GM12878 (cell line): ENCODE measurements around the gene UNKL. TPM values are rescaled to one million over a fixed set of nuclear protein-coding genes. Genes with fewer than 3 reads are reported as not detected.

Experiments used
- ATAC-seq: fragments of 200-7000 bp; cut with Tn5 transposase; 3 replicates; pipeline ENCODE4 v1.9.1; 2020; ENCODE audit warnings: mild to moderate bottlenecking, moderate library complexity
- BruUV-seq: library from RNA; stranded (reverse); fragments of 400-500 nt; replicated peaks from 2 replicates; lab custom pipeline; 2021; lab: Mats Ljungman, UMichigan
- CTCF ChIA-PET: fragments of 300-600 bp; sonication (Branson Sonifier 250); formaldehyde crosslinking; extraction: SDS; loops from one replicate; lab custom pipeline; 2021; ENCODE audit warnings: inconsistent platforms; lab: Yijun Ruan, JAX
- POLR2A ChIA-PET: fragments of 350-600 bp; formaldehyde crosslinking; extraction: SDS; loops from one replicate; lab custom pipeline; 2021; ENCODE audit warnings: inconsistent platforms; lab: Charles Lee
- RAD21 ChIA-PET: fragments of 300-600 bp; sonication (Branson Sonifier 250); formaldehyde crosslinking; loops from one replicate; lab custom pipeline; 2023; ENCODE audit warnings: antibody characterized with exemption; ENCODE audit not compliant: unreplicated experiment; lab: Charles Lee
- SMC1A ChIA-PET: fragments of 300-600 bp; sonication (Branson Sonifier 250); formaldehyde crosslinking; loops from one replicate; lab custom pipeline; 2023; ENCODE audit not compliant: unreplicated experiment, uncharacterized antibody; lab: Charles Lee
- DNase-seq: peaks from one replicate; pipeline ENCODE4 v3.0.0-alpha.2; 2011; ENCODE audit warnings: low read depth, low spot score
- FAIRE-seq: peaks from 3 replicates; lab custom pipeline; 2011; peaks lifted over from hg19 to GRCh38; lab: Jason Lieb, UNC
- H2AFZ ChIP-seq: 2 replicates; pipeline ENCODE4 v1.6.0; 2011; ENCODE audit warnings: low read depth, low read length, control low read depth; ENCODE audit not compliant: control insufficient read depth
- H3K27ac ChIP-seq: 2 replicates; pipeline ENCODE4 v1.5.1; 2011; ENCODE audit warnings: control low read depth; ENCODE audit not compliant: control insufficient read depth, insufficient read depth
- H3K27me3 ChIP-seq, 2 experiments: replicated peaks in 1 of 2; 2 replicates each; pipeline versions ENCODE4 v1.6.0 to v1.6.1; 2011; ENCODE audit warnings: low read length in 1 of 2; ENCODE audit not compliant: control insufficient read depth in 2 of 2, insufficient read depth in 2 of 2
- H3K36me3 ChIP-seq, 2 experiments: 2 replicates each; pipeline ENCODE4 v1.5.1; 2011; ENCODE audit warnings: low read length in 1 of 2; ENCODE audit not compliant: control insufficient read depth in 2 of 2, insufficient read depth in 2 of 2
- H3K4me1 ChIP-seq: 2 replicates; pipeline ENCODE4 v1.6.1; 2011; ENCODE audit warnings: mild to moderate bottlenecking, low read length, moderate library complexity, mixed read lengths; ENCODE audit not compliant: control insufficient read depth, insufficient read depth
- H3K4me2 ChIP-seq: 2 replicates; pipeline ENCODE4 v1.6.0; 2011; ENCODE audit warnings: control low read depth; ENCODE audit not compliant: control insufficient read depth, insufficient read depth
- H3K4me3 ChIP-seq: fragments of 200-600 bp; sonication (generic); 2 replicates; pipeline ENCODE4 v1.5.1; 2016
- H3K79me2 ChIP-seq: 2 replicates; pipeline ENCODE4 v1.6.0; 2011; ENCODE audit warnings: low read length; ENCODE audit not compliant: control insufficient read depth, insufficient read depth
- H3K9ac ChIP-seq: 2 replicates; pipeline ENCODE4 v1.8.0; 2011; ENCODE audit warnings: low read length, control low read depth, mixed read lengths; ENCODE audit not compliant: control insufficient read depth, insufficient read depth
- H3K9me3 ChIP-seq: replicated peaks from 3 replicates; pipeline ENCODE4 v1.5.1; 2011; ENCODE audit warnings: mild to moderate bottlenecking, low read length; ENCODE audit not compliant: control insufficient read depth, insufficient read depth
- H4K20me1 ChIP-seq: 2 replicates; pipeline ENCODE4 v1.6.0; 2011; ENCODE audit not compliant: control insufficient read depth, insufficient read depth
- CBX3 ChIP-seq: fragments of 200-600 bp; sonication (generic); IDR thresholded peaks from 2 replicates; pipeline ENCODE4 v1.6.1; 2016; ENCODE audit warnings: low read depth, borderline replicate concordance
- E2F4 ChIP-seq: IDR thresholded peaks from 2 replicates; pipeline ENCODE4 v1.6.1; 2012; ENCODE audit warnings: low read depth, low read length, improper control_type of control experiment
- ETV6 ChIP-seq, 2 experiments: fragments of 450-650 bp in 1 of 2; IDR thresholded peaks in 1 of 2; conservative IDR thresholded peaks in 1 of 2; 2 replicates each; pipeline ENCODE4 v1.6.1; 2014; ENCODE audit warnings: antibody characterized with exemption in 1 of 2, borderline replicate concordance in 1 of 2, low read depth in 1 of 2, mild to moderate bottlenecking in 1 of 2, moderate library complexity in 1 of 2
- JUND ChIP-seq: IDR thresholded peaks from 2 replicates; pipeline ENCODE4 v1.6.1; 2012; ENCODE audit warnings: low read depth, mild to moderate bottlenecking, low read length, improper control_type of control experiment, moderate library complexity
- NRF1 ChIP-seq: conservative IDR thresholded peaks from 2 replicates; pipeline ENCODE4 v1.6.1; 2011; ENCODE audit warnings: mild to moderate bottlenecking, low read depth, low read length, improper control_type of control experiment
- RFX5 ChIP-seq: IDR thresholded peaks from 2 replicates; pipeline ENCODE4 v1.6.1; 2011; ENCODE audit warnings: low read depth, low read length, improper control_type of control experiment
- SRF ChIP-seq, 2 experiments: IDR thresholded peaks; 2 replicates each; pipeline ENCODE4 v1.6.1; 2011; ENCODE audit warnings: low read depth in 2 of 2, low read length in 2 of 2, mild to moderate bottlenecking in 1 of 2, moderate library complexity in 1 of 2
- ZNF217 ChIP-seq: fragments of 450-650 bp; IDR thresholded peaks from 2 replicates; pipeline ENCODE4 v1.6.1; 2017; ENCODE audit warnings: antibody characterized with exemption, mild to moderate bottlenecking
- WGBS: methylation state at CpG from one replicate; pipeline ENCODE4 v1.1.6; 2016; ENCODE audit warnings: low lambda C conversion rate; ENCODE audit not compliant: insufficient replicate concordance, insufficient coverage; ENCODE audit errors: missing lambda C conversion rate; 5-methylcytosine and 5-hydroxymethylcytosine counted together
- in situ Hi-C: fragments of 300-500 bp; cut with MboI; formaldehyde crosslinking; loops from 9 replicates; pipeline ENCODE4 v1.14.3; 2018; ENCODE audit warnings: mixed read lengths
- intact Hi-C: fragments of 100-400 bp; cut with micrococcal nuclease; formaldehyde crosslinking; loops from one replicate; pipeline ENCODE4 v1.14.2; 2022; ENCODE audit not compliant: unreplicated experiment
- polyA plus RNA-seq, 11 experiments: library from polyadenylated mRNA; depleted of rRNA in 4 of 11; unstranded in 6 of 11; stranded (reverse) in 5 of 11; fragments of >200 nt; fragmentation: Nextera tagmentation in 4 of 11; fragmentation: Illumina TruSeq in 1 of 11; extraction: Ambion mirVana in 4 of 11; extraction: Trizol in 1 of 11; gene quantifications; 1 replicate in 1 of 11; 2 replicates in 10 of 11; pipeline versions ENCODE4 v1.2.1 to v1.2.3, GENCODE V29; 2011 to 2016; ENCODE audit warnings: inconsistent platforms in 2 of 11, missing spikeins in 2 of 11, low read depth in 1 of 11
- total RNA-seq, 4 experiments: library from RNA; depleted of rRNA in 3 of 4; stranded (reverse); fragments of >200 nt in 3 of 4; fragmentation: Illumina TruSeq in 1 of 4; extraction: Trizol in 1 of 4; gene quantifications; 2 replicates each; pipeline versions ENCODE4 v1.2.1 to v1.2.3, GENCODE V29; 2013 to 2021

Gene UNKL
- total and polyA plus RNA-seq, 10 of the 15 experiments (the other 5 are each of a cell fraction or from before 2014, with no cell fraction given): 0.40 to 21.6 (median 9.1) TPM

DNA sequence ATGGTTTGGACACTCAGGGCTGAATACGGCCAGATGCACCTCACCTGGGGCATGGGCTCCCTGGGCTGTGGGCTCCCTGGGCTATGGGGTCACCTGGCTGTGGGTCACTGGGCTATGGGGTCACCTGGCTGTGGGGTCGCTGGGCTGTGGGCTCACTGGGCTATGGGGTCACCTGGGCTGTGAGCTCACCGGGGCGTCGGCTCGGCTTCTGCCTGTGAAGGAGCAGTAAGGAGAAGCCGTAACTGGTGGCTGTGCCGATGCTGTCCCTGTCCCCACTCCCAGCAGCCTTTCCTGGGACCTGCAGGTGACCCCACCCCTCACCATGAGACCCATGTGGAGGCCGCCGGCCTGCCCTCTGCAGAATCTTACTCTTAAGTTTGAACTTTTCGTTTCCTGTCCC, 14.5 kb upstream of the UNKL start:
- ATAC-seq (no peak), DNase-seq (no peak), FAIRE-seq (no peak)
- Histone ChIP-seq H3K36me3 (no peaks in the 10 kb centered on the region), H3K27ac (no peak overlapping the region), H3K4me1 (no peaks in the 10 kb centered on the region), H3K79me2 (no peaks in the 10 kb centered on the region), H2AFZ (peak overlapping the region; percentile 44; the same call in 1 of the 2 replicates), H3K4me3 (no peak overlapping the region), H3K9ac (no peak overlapping the region), H3K27me3 (peaks cover 0 to 10% of the 10 kb centered on the region in 2 experiments), H3K4me2 (no peak overlapping the region), H3K9me3 (no peaks in the 10 kb centered on the region), H4K20me1 (no peaks in the 10 kb centered on the region; the same call in 1 of the 2 replicates)
- TF ChIP-seq SRF (IDR thresholded peaks at IDR 0.05; ENCODE audit: low read depth in 2 of 2, low read length in 2 of 2) (no peak), JUND (no peak), NRF1 (no peak), ZNF217 (no peak), CBX3 (no peak), E2F4 (no peak), RFX5 (no peak), ETV6 (conservative IDR thresholded peaks at IDR 0.05 in 1 of 2, IDR thresholded peaks at IDR 0.05 in 1 of 2; ENCODE audit: borderline replicate concordance in 1 of 2, low read depth in 1 of 2) (no peak)
- POLR2A ChIA-PET: interaction anchor here (0.6 to 0.7 kb wide), 2 partner anchors 52 to 109 kb away, joined by 3 read pairs; no protein-coding TSS in a partner anchor
- intact Hi-C loops: no loop called here
- SMC1A ChIA-PET: interaction anchor here (0.6 to 0.8 kb wide), 3 partner anchors 46 to 94 kb away, joined by 3 read pairs; no protein-coding TSS in a partner anchor
- 65% methylated on average over 11 of the region's 11 CpGs for WGBS
- no TSS peak for BruUV-seq
- RAD21 ChIA-PET: interaction anchor here (0.7 to 1.5 kb wide), 4 partner anchors 12 to 276 kb away, joined by 3 read pairs; partner anchors contain the start of gene JPT2
- in situ Hi-C loops: no loop called here
- CTCF ChIA-PET: interaction anchor here (0.6 to 2.2 kb wide), 7 partner anchors 42 to 249 kb away, joined by 3 to 6 read pairs (median 4); partner anchors contain the start of genes JPT2 and TELO2
